GM12878 (cell line): Measurements from ENCODE around the gene SP100. TPM values are rescaled to one million over a fixed set of nuclear protein-coding genes. Genes with fewer than 3 reads are reported as not detected.

Experiments
- ATF3 ChIP-seq: IDR thresholded peaks from 2 replicates; pipeline ENCODE4 v1.6.1; 2011; ENCODE audit warnings: low read depth, mild to moderate bottlenecking, low read length, moderate library complexity, borderline replicate concordance; ENCODE audit errors: extremely low read depth
- BCL11A ChIP-seq: IDR thresholded peaks from 2 replicates; pipeline ENCODE4 v1.6.1; 2011; ENCODE audit warnings: low read depth, low read length
- BCL3 ChIP-seq: IDR thresholded peaks from 2 replicates; pipeline ENCODE4 v1.6.1; 2011; ENCODE audit warnings: borderline replicate concordance, low read depth, mild to moderate bottlenecking, moderate library complexity, low read length; ENCODE audit not compliant: insufficient read depth, poor library complexity, severe bottlenecking
- CBX5 ChIP-seq: sonication (generic); IDR thresholded peaks from 2 replicates; pipeline ENCODE4 v1.6.1; 2016; ENCODE audit warnings: low read depth, moderate library complexity, mild to moderate bottlenecking, inconsistent platforms
- CEBPB ChIP-seq, 2 experiments: fragments of 150-350 bp in 1 of 2; IDR thresholded peaks; 2 replicates each; pipeline ENCODE4 v1.6.1; 2012 to 2014; ENCODE audit warnings: low read depth in 2 of 2, low read length in 2 of 2, borderline replicate concordance in 1 of 2, inconsistent platforms in 1 of 2
- CREB1 ChIP-seq: IDR thresholded peaks from 2 replicates; pipeline ENCODE4 v1.6.1; 2012; ENCODE audit warnings: low read depth, mild to moderate bottlenecking, inconsistent platforms
- CREM ChIP-seq: IDR thresholded peaks from 2 replicates; pipeline ENCODE4 v1.6.1; 2014; ENCODE audit warnings: antibody characterized with exemption, low read depth
- EED ChIP-seq: sonication (generic); IDR thresholded peaks from 2 replicates; pipeline ENCODE4 v1.6.1; 2016; ENCODE audit warnings: antibody characterized with exemption, low read depth
- EP300 ChIP-seq, 2 experiments: fragments of 150-350 bp in 1 of 2; IDR thresholded peaks; 2 replicates each; pipeline ENCODE4 v1.6.1; 2011 to 2012; ENCODE audit warnings: low read depth in 2 of 2, low read length in 2 of 2, borderline replicate concordance in 1 of 2, improper control_type of control experiment in 1 of 2, inconsistent platforms in 1 of 2; ENCODE audit not compliant: control insufficient read depth in 1 of 2
- EZH2 ChIP-seq: IDR thresholded peaks from 2 replicates; pipeline ENCODE4 v1.6.1; 2012; ENCODE audit warnings: low read depth, mild to moderate bottlenecking, control low read depth, inconsistent platforms, low read length, borderline replicate concordance; ENCODE audit not compliant: control insufficient read depth
- GATAD2B ChIP-seq: fragments of 450-650 bp; conservative IDR thresholded peaks from 2 replicates; pipeline ENCODE4 v1.6.1; 2017; ENCODE audit warnings: low read depth, mild to moderate bottlenecking, moderate library complexity
- HDAC2 ChIP-seq: fragments of 200-600 bp; sonication (generic); IDR thresholded peaks from 2 replicates; pipeline ENCODE4 v1.6.1; 2017
- IKZF2 ChIP-seq, 2 experiments: fragments of 450-650 bp; IDR thresholded peaks; 2 replicates each; pipeline ENCODE4 v1.6.1; 2017; ENCODE audit warnings: mild to moderate bottlenecking in 2 of 2, moderate library complexity in 2 of 2
- JUNB ChIP-seq: IDR thresholded peaks from 2 replicates; pipeline ENCODE4 v1.6.1; 2016; ENCODE audit warnings: antibody characterized with exemption, mild to moderate bottlenecking
- JUND ChIP-seq: IDR thresholded peaks from 2 replicates; pipeline ENCODE4 v1.6.1; 2012; ENCODE audit warnings: low read depth, mild to moderate bottlenecking, low read length, improper control_type of control experiment, moderate library complexity
- MTA3 ChIP-seq: IDR thresholded peaks from 2 replicates; pipeline ENCODE4 v1.6.1; 2012; ENCODE audit warnings: low read length, inconsistent platforms, borderline replicate concordance
- NFXL1 ChIP-seq: fragments of 450-650 bp; IDR thresholded peaks from 2 replicates; pipeline ENCODE4 v1.6.1; 2017; ENCODE audit warnings: antibody characterized with exemption, mild to moderate bottlenecking, borderline replicate concordance
- NFYA ChIP-seq: IDR thresholded peaks from 2 replicates; pipeline ENCODE4 v1.6.1; 2011; ENCODE audit warnings: low read depth, mild to moderate bottlenecking, low read length, improper control_type of control experiment, borderline replicate concordance
- PML ChIP-seq: IDR thresholded peaks from 2 replicates; pipeline ENCODE4 v1.6.1; 2012; ENCODE audit warnings: low read length, inconsistent platforms
- POLR2AphosphoS2 ChIP-seq: IDR thresholded peaks from 2 replicates; pipeline ENCODE4 v1.6.1; 2011; ENCODE audit warnings: low read depth, mild to moderate bottlenecking, low read length, improper control_type of control experiment, moderate library complexity
- RAD51 ChIP-seq: fragments of 450-650 bp; IDR thresholded peaks from 2 replicates; pipeline ENCODE4 v1.6.1; 2016; ENCODE audit warnings: moderate library complexity, mild to moderate bottlenecking, inconsistent platforms
- SKIL ChIP-seq: fragments of 450-650 bp; IDR thresholded peaks from 2 replicates; pipeline ENCODE4 v1.6.1; 2017; ENCODE audit warnings: mild to moderate bottlenecking, low read depth, inconsistent platforms; ENCODE audit not compliant: poor library complexity, severe bottlenecking
- SMC3 ChIP-seq: IDR thresholded peaks from 2 replicates; pipeline ENCODE4 v1.6.1; 2011; ENCODE audit warnings: low read length, improper control_type of control experiment, borderline replicate concordance
- STAT3 ChIP-seq: IDR thresholded peaks from 2 replicates; pipeline ENCODE4 v1.6.1; 2011; ENCODE audit warnings: low read depth, low read length, improper control_type of control experiment
- TCF3 ChIP-seq: IDR thresholded peaks from 2 replicates; pipeline ENCODE4 v1.6.1; 2012; ENCODE audit warnings: low read depth, mild to moderate bottlenecking, low read length, borderline replicate concordance; ENCODE audit not compliant: insufficient read depth
- TCF7 ChIP-seq: IDR thresholded peaks from 2 replicates; pipeline ENCODE4 v1.6.1; 2014; ENCODE audit warnings: antibody characterized with exemption, borderline replicate concordance
- YBX1 ChIP-seq: fragments of 450-650 bp; IDR thresholded peaks from 2 replicates; pipeline ENCODE4 v1.6.1; 2016; ENCODE audit warnings: antibody characterized with exemption
- YY1 ChIP-seq: IDR thresholded peaks from 2 replicates; pipeline ENCODE4 v1.6.1; 2011; ENCODE audit warnings: low read depth, mild to moderate bottlenecking, low read length
- ZNF207 ChIP-seq: fragments of 450-650 bp; IDR thresholded peaks from 2 replicates; pipeline ENCODE4 v1.6.1; 2014; ENCODE audit warnings: antibody characterized with exemption, mild to moderate bottlenecking, borderline replicate concordance
- ZNF24 ChIP-seq: fragments of 450-650 bp; IDR thresholded peaks from 2 replicates; pipeline ENCODE4 v1.6.1; 2017; ENCODE audit warnings: antibody characterized with exemption, mild to moderate bottlenecking
- ZNF384 ChIP-seq: IDR thresholded peaks from 2 replicates; pipeline ENCODE4 v1.6.1; 2012; ENCODE audit warnings: low read depth, mild to moderate bottlenecking, low read length, improper control_type of control experiment, borderline replicate concordance
- polyA plus RNA-seq, 11 experiments: library from polyadenylated mRNA; depleted of rRNA in 4 of 11; unstranded in 6 of 11; stranded (reverse) in 5 of 11; fragments of >200 nt; fragmentation: Nextera tagmentation in 4 of 11; fragmentation: Illumina TruSeq in 1 of 11; extraction: Ambion mirVana in 4 of 11; extraction: Trizol in 1 of 11; gene quantifications; 1 replicate in 1 of 11; 2 replicates in 10 of 11; pipeline versions ENCODE4 v1.2.1 to v1.2.3, GENCODE V29; 2011 to 2016; ENCODE audit warnings: inconsistent platforms in 2 of 11, missing spikeins in 2 of 11, low read depth in 1 of 11
- total RNA-seq, 4 experiments: library from RNA; depleted of rRNA in 3 of 4; stranded (reverse); fragments of >200 nt in 3 of 4; fragmentation: Illumina TruSeq in 1 of 4; extraction: Trizol in 1 of 4; gene quantifications; 2 replicates each; pipeline versions ENCODE4 v1.2.1 to v1.2.3, GENCODE V29; 2013 to 2021

SP100 gene
- total and polyA plus RNA-seq, 10 of the 15 experiments (the other 5 are each of a cell fraction or from before 2014, with no cell fraction given), result 109 to 239 (median 180) TPM

- peak; percentile 87 for TF ChIP-seq BCL3
- no peak for TF ChIP-seq PML
- peak; percentile 91 for TF ChIP-seq JUNB
- TF ChIP-seq EP300 (IDR thresholded peaks at IDR 0.05; ENCODE audit: borderline replicate concordance in 1 of 2, control insufficient read depth in 1 of 2, low read depth in 2 of 2, low read length in 2 of 2), result no peak
- TF ChIP-seq NFYA, result no peak
- TF ChIP-seq SKIL, result no peak
- no peak; the same call in 1 of the 2 replicates for TF ChIP-seq MTA3
- no peak for TF ChIP-seq CBX5
- TF ChIP-seq EED, result peak; percentile 44; the same call in 1 of the 2 replicates
- no peak for TF ChIP-seq TCF3
- TF ChIP-seq TCF7, result peak; percentile 82
- TF ChIP-seq JUND, result no peak
- peak; percentile 29; the same call in 1 of the 2 replicates for TF ChIP-seq CREB1
- no peak for TF ChIP-seq YY1
- no peak for TF ChIP-seq STAT3
- no peak for TF ChIP-seq YBX1
- TF ChIP-seq RAD51, result no peak
- TF ChIP-seq POLR2AphosphoS2, result peak; percentile 38; the same call in 1 of the 2 replicates
- no peak for TF ChIP-seq ZNF24
- no peak for TF ChIP-seq EZH2
- no peak for TF ChIP-seq ZNF384
- no peak for TF ChIP-seq HDAC2
- 0 out of 2 replicates have a peak, but pooled peaks have one; percentile 58 for TF ChIP-seq BCL11A
- TF ChIP-seq CREM, result peak; percentile 37; the same call in 1 of the 2 replicates
- peak; percentile 9 to 26; a peak in 1 of 4 replicates for TF ChIP-seq IKZF2 (IDR thresholded peaks at IDR 0.05)
- peak in 1 of 2 experiments; percentile 13; a peak in 1 of 4 replicates for TF ChIP-seq CEBPB (IDR thresholded peaks at IDR 0.05; ENCODE audit: borderline replicate concordance in 1 of 2, low read depth in 2 of 2, low read length in 2 of 2)
- TF ChIP-seq ATF3, result no peak
- TF ChIP-seq SMC3, result no peak
- TF ChIP-seq ZNF207, result no peak
- TF ChIP-seq GATAD2B, result no peak
- no peak for TF ChIP-seq NFXL1
These were observed 56.6 kb downstream of the SP100 start (continued) for GRCh38 chr2:230472621-230473018.
